LNCAP (cell line): ENCODE data around the gene GLT1D1.

Experiments
- CTCF ChIP-seq: fragments of 450-650 bp; IDR thresholded peaks from 2 replicates; pipeline ENCODE4 v1.5.1; 2017; ENCODE audit warnings: mild to moderate bottlenecking

Gene GLT1D1

GRCh38 chr12:128940090-128940888, 87.0 kb downstream of the GLT1D1 start:
- no peak for TF ChIP-seq CTCF

GRCh38 chr12:128940974-128941373, 87.7 kb downstream of the GLT1D1 start:
- no peak for TF ChIP-seq CTCF

GRCh38 chr12:128942960-128943477, 89.7 kb downstream of the GLT1D1 start:
- TF ChIP-seq CTCF: no peak

GRCh38 chr12:128944956-128945355, 91.7 kb downstream of the GLT1D1 start:
- TF ChIP-seq CTCF: no peak

GRCh38 chr12:128947209-128947608, 93.9 kb downstream of the GLT1D1 start:
- no peak for TF ChIP-seq CTCF

- TF ChIP-seq CTCF: no peak
These were observed 95.8 kb downstream of the GLT1D1 start for GRCh38 chr12:128949086-128949485.

GRCh38 chr12:128951448-128951847, 98.2 kb downstream of the GLT1D1 start:
- TF ChIP-seq CTCF: no peak
